Measurements from ENCODE around the gene SLIT3.

- TF ChIP-seq POLR2A (IDR thresholded peaks at IDR 0.05), result no peak
- TF ChIP-seq CTCF (IDR thresholded peaks at IDR 0.05), result no peak
Observed at GRCh38 chr5:168883991-168884390, 416.9 kb downstream of the SLIT3 start.

All from right lobe of liver (tissue), 4 donors.